HG03457 (cell line): ENCODE data around the gene PDSS1.

ENCODE experiments used
- ATAC-seq: cut with Tn5 transposase; IDR thresholded peaks from one replicate; pipeline ENCODE4 v1.9.1; 2021; ENCODE audit warnings: moderate number of reproducible peaks; ENCODE audit not compliant: unreplicated experiment

PDSS1 gene

DNA sequence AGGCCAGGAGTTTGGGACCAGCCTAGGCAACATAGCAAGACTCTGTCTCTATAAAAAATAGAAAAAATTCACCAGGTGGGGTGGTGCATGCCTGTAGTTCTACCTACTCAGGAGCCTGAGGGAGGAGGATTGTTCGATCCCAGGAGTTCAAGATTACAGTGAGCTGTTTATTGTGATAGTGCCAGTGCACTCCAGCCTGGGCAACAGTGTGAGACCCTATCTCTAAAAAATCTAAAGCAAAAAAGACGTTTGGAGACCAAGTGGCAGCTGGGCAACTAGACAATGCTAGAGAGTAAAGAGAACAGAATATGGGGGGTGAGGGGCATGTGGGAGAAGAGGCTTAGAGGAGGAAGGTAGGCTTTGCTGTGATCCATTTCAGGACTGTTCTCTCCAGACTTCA lies 1.4 kb downstream of the PDSS1 start:
- no peak for ATAC-seq

DNA sequence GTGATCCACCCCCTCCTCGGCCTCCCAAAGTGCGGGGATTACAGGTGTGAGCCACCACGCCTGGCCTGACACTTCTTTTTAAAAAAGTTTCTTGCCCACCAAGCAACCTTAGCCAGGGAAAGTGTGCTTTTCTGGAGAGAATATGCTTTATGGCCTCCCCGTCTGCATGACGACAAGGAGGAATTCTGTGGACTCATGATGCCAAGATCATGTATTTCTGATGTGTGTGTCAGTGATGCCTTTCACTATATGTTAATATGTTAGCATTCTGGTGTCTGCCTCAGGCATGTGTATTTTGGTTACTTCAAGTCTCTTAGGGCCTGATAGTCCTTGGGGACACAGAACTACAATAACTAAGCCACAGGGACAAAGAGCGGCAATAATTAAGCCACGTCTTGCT lies 2.1 kb downstream of the PDSS1 start:
- no peak for ATAC-seq

GRCh38 chr10:26700884-26701630 lies 3.6 kb downstream of the PDSS1 start:
- no peak for ATAC-seq

GRCh38 chr10:26703096-26703495 lies 5.6 kb downstream of the PDSS1 start:
- ATAC-seq = no peak

DNA sequence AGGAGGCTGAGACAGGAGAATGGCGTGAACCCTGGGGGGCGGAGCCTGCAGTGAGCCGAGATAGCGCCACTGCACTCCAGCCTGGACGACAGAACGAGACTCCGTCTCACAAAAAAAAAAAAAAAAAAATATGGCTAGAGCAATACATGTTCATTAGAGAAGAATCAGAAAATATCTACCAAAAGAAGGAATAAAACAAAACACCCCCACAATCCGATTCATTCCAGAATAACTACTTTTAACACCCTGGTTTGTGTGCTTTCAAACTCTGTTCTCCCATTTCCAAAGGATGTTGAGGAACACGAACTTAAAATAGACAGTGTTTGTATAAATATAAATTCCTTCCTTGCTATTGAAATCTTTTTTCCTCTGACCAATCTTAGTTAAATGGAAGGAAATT lies 6.5 kb downstream of the PDSS1 start:
- ATAC-seq = no peak

DNA sequence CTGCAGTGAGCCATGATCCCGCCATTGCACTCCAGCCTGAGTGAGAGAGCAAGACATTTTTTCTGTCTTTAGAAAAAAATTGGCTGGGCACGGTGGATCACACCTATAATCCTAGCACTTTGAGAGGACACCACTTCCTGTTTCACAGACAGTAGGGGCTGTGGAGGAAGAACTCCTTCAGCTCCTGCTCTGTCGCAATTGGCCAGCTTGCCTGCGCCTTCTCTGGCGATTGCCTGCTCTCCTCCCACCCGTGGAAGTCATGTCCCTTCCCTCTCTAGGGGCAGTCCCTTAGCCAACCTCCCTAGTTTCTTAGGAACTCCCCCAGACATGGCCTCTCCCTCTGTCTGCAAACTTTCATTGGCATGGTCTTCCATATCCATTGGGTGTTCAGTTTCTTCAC lies 8.7 kb downstream of the PDSS1 start:
- ATAC-seq = no peak

DNA sequence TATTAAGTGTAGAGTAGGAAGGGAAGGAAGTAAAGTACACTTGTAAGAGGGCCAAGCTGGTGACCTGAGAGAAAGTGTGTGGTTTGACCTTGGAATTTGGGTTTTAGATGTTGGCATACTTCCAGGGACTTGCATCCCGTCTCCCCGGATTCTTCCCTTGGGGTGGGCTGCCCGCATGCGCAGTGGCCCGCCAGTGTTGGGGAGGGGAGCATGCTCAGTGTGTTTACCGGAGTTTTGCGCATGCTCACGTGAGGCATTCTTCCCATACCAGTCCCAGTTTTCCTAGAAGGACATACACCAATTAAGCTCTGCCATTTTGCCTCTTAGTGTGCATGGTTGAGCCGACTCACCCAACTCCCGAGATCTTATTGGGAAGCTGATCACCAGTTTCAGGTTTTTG lies 9.4 kb downstream of the PDSS1 start:
- no peak for ATAC-seq

DNA sequence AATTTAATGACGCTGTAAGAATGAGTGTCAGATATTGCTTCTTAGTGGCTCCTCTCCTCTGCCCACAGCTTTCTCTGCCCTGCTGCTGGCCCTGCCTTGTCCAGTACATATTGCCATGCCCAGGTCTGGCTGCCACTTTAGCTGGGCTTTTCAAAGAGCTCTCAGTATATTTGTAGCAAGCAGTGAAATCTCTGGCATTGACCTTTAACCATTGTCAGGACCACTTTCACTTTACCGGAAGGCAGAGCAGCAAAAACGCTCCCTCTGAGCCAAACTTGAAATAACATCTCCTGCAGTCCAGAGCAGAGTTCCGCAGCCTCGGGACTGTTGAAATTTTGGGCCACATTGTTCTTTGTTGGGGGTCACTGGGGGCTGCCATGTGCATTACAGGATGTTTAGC lies 13.8 kb downstream of the PDSS1 start:
- no peak for ATAC-seq

DNA sequence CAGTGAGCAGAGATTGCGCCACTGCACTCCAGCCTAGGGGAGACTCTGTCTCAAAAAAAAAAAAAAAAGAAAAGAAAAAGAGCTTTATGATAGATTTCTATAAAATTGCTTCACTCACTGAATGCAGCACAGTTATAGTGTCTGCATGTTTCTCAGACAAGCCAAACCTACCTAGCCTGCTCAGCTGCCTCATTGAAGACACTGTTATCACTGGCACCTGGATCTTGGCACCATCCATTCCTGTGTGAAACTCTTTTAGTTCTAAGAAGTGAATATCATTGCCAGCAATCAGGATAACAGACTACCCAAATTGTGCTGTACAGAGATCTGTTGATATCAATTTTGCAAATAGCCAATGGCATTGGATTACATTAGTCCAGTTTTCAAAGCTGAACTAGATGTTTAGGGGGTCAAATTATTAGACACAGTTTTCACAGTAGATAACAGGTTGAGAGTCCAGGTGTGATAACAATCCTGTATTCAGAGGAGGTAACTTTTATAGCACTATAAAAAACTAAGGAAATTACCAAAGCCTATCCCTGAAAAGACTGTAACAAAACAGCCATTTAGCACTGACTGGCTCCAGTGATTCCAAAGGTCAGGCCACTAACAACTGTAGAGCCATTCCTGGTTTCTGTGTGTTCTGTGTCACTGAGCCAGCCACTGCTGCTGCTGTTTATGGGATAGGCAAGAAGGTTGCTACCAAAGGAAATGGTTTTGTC lies 17.1 kb downstream of the PDSS1 start:
- ATAC-seq = no peak

GRCh38 chr10:26715137-26715487 lies 17.6 kb downstream of the PDSS1 start:
- ATAC-seq = no peak

DNA sequence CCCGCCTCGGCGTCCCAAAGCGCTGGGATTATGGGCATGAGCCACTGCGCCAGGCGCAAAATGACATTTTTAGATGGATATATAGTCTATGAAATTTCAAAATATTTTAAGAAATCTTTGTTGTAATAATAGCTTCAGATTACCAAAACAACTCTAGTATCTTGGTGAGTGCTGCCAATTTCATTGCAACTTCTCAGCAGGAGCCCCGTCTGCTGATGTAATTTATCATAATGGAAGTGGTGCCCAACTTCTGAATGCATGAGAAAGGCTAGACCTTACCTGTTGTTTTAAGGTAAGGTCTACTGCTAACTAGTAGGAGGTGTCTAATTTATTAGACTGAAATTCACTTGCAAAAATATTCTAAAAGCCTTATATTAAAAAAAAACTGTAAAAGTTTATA lies 20.0 kb downstream of the PDSS1 start:
- no peak for ATAC-seq

- no peak for ATAC-seq
Observed at GRCh38 chr10:26721561-26721960, 24.1 kb downstream of the PDSS1 start.

DNA sequence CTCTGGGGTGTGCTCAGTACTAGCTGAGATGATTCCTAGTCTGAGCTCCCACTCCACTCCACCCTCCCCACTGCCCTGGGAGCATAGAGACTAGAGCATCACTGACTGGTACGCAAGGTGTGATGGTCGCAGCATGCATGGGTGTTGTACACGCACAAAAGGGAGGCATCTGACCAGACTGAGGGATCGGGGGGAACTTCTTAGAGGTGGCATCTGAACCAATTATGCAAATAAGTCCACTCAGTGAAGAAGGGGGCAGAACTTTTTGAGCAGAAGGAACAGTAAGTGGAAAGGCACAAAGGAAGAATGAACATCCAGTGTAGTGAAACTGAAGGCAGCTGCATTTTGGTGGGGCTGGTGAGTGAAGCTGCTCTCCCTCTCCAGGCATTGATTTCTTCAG lies 25.5 kb downstream of the PDSS1 start:
- no peak for ATAC-seq

GRCh38 chr10:26725837-26726727 lies 28.6 kb downstream of the PDSS1 start:
- no peak for ATAC-seq

GRCh38 chr10:26727005-26727404 lies 29.5 kb downstream of the PDSS1 start:
- ATAC-seq = no peak

DNA sequence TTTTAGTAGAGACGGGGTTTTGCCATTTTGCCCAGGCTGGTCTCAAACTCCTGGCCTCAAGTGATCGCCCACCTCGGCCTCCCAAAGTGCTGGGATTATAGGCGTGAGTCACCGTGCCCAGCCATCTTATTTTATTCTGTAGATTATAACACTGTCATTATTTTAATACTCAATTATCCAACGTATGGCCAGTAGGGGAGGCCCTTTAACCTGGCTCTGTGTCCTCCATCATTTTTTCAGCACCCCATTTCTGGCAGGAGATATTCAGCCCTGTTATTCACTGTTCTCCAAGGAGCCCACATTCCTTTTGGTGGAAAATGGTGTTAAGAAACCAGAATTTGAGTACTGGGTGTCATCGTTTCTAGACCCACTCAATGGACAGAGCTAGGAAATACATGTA lies 31.5 kb downstream of the PDSS1 start:
- ATAC-seq = no peak

- no peak for ATAC-seq
Observed at GRCh38 chr10:26729395-26729794, 31.9 kb downstream of the PDSS1 start.

- ATAC-seq = no peak
Observed at GRCh38 chr10:26730552-26730951, 33.1 kb downstream of the PDSS1 start.

- ATAC-seq = no peak
Observed at GRCh38 chr10:26733750-26734568, 36.5 kb downstream of the PDSS1 start.

- ATAC-seq = no peak
Observed at GRCh38 chr10:26735435-26735834, 37.9 kb downstream of the PDSS1 start.

DNA sequence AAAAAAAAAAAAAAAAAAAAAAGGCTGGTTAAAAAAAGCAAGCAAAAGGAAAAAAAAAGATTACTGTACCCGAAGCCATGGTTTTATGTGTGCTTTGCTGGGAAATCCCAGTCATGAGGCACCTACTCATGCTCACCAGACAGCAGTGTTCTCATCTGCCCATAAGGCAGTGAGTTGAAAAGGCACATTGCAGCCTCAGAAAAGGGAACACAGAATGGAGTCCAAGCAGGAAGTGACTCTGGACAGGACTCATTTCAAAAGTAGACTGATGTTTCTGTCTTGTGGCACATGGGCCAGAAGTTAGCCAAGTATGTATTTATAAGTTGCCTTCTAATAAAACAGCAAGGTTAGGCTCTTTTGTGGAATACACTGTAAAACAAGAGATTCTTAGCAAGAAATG lies 40.2 kb downstream of the PDSS1 start:
- peak; percentile 44 for ATAC-seq
